ENCODE measurements around the gene CCDC167. TPM values are rescaled to one million over a fixed set of nuclear protein-coding genes. Genes with fewer than 3 reads are reported as not detected.
"Not testable (repeated sequence)": the region's sequence is repeated elsewhere in the genome, so short reads cannot be mapped to it uniquely, and the experiment has no call there.

Gene CCDC167
- total RNA-seq, 4 donors from 2014 or later, result 16.4 to 77.8 (median 41.6) TPM

DNA sequence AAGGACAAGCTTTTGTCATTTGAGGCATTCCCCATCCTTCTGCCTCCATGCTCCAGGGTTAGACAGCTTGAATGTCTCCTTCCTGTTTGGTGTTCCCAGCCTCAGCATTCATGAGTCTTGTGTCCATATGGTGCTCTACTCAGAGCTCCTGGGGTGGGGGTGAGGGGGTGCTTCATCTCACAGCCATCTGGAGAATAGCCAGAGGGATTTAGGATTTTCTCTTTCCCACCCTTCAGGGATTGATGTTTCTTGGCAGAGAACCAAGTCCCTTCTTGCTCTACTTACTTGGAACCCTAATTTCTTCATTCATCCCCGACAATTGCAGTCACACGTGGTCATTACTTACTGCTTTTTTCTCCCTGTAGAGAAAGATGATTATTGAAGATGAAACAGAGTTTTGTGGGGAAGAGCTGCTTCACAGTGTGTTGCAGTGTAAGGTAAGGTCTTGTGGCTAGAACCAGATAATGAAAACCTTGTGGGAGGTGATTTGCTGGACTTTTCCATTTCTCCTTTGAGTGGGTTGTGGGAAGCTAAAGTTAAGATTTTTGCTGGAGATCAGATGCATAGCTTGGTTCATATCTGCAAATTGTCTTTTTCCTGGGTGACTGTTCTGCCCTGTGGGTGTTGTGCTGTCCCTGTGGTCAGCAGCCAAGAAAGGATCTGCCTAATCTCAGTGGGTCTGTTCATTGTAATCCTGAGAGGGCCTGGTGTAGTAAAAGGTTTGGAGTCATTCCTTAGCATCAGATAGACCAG is 48.1 kb downstream of the CCDC167 start:
- peaks cover under 1 to 100% (median 5%) of the 10 kb centered on the region in 3 donors for H3K36me3 ChIP-seq

DNA sequence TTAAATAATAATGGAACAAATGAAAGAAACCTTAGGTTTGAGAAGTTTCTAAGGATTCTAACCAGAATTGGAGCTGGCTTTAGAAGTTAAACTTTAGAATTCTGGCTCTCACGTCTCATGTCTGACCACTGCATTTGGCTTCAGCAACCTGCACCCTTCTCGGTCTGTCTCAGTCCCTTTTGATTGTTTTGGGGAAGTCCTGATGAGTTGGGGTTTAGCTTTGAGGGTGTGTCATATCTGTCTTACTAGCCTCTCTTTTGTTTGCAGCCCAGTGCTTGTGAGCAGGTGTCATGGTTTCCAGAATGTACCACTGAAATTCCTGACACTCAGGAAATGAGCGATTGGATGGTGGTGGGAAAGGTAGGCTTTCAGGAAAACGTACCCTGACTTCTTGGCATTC is 49.7 kb downstream of the CCDC167 start:
- no peak overlapping the region for H3K4me3 ChIP-seq
- 82 to 90% methylated on average over 4 of the region's 4 CpGs for WGBS, 2 donors
- no peaks in the 10 kb centered on the region for H3K27me3 ChIP-seq
- no peaks in the 10 kb centered on the region for H3K9me3 ChIP-seq
- H3K4me1 ChIP-seq, result peaks cover 0 to 7% (median 0%) of the 10 kb centered on the region in 3 donors
- TF ChIP-seq POLR2A (IDR thresholded peaks at IDR 0.05) (no peak), CTCF (IDR thresholded peaks at IDR 0.05) (no peak)
- DNase-seq, result no peak
- H3K36me3 ChIP-seq, result peaks cover 13 to 100% (median 15%) of the 10 kb centered on the region in 3 donors
- no peak overlapping the region for H3K27ac ChIP-seq
- intact Hi-C loops (cut with DNase I), result no loop called here

More for the DNA sequence above, 48.1 kb downstream of the CCDC167 start:
- WGBS, 2 donors, result 36 to 54% methylated on average over 2 of the region's 2 CpGs
- no peaks in the 10 kb centered on the region for H3K27me3 ChIP-seq
- H3K4me1 ChIP-seq, result peaks cover 0 to 13% (median 10%) of the 10 kb centered on the region in 3 donors
- no peak overlapping the region for H3K4me3 ChIP-seq
- no peak overlapping the region for H3K27ac ChIP-seq
- no peaks in the 10 kb centered on the region for H3K9me3 ChIP-seq
- intact Hi-C loops (cut with DNase I), result no loop called here
- DNase-seq, result no peak
- TF ChIP-seq CTCF (IDR thresholded peaks at IDR 0.05), result no peak
- no peak for TF ChIP-seq POLR2A (IDR thresholded peaks at IDR 0.05)

GRCh38 chr6:37443216-37443542 is 56.5 kb downstream of the CCDC167 start:
- H3K27me3 ChIP-seq; H3K9me3 ChIP-seq; DNase-seq; intact Hi-C loops (cut with DNase I): not testable (repeated sequence)
- WGBS, 2 donors, result 69 to 81% methylated on average over 5 of the region's 5 CpGs
- Histone ChIP-seq H3K4me3 (peak overlapping the region in 3 of 4 donors; percentile 15 to 51 (median 23)), H3K36me3 (peaks cover 15 to 87% (median 24%) of the 10 kb centered on the region in 3 donors), H3K4me1 (peaks cover 7 to 27% (median 8%) of the 10 kb centered on the region in 3 donors), H3K27ac (peak overlapping the region in 3 of 4 donors; percentile 40 to 79 (median 56))

GRCh38 chr6:37442416-37443215 is 57.1 kb downstream of the CCDC167 start:
- no peak for DNase-seq
- peaks cover 19 to 87% (median 28%) of the 10 kb centered on the region in 3 donors for H3K36me3 ChIP-seq

DNA sequence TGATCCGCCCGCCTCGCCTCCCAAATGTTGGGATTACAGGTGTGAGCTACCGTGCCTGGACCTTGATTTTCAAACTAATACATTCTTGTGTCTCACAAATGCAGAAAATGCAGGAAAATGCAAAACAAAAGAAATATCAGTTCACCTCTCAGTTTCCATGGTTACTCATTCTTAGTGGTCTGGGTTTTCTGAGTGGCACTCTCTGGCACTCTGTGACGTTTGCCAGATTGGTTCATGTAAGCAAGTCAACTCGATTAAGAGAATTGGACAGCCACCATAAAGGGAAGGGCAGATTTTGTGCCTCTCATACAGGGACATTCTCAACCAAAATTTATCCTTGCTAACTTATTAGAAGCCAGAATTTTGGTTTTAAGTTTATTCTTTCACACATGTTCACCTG is 58.0 kb downstream of the CCDC167 start:
- peaks cover 7 to 27% (median 8%) of the 10 kb centered on the region in 3 donors for H3K4me1 ChIP-seq
- H3K27me3 ChIP-seq, result no peaks in the 10 kb centered on the region
- H3K4me3 ChIP-seq, result no peak overlapping the region
- 84 to 93% methylated on average over 6 of the region's 6 CpGs for WGBS, 2 donors
- no peak overlapping the region for H3K27ac ChIP-seq
- no peak for TF ChIP-seq POLR2A (IDR thresholded peaks at IDR 0.05)
- TF ChIP-seq CTCF (IDR thresholded peaks at IDR 0.05), result no peak
- H3K36me3 ChIP-seq, result peaks cover 20 to 87% (median 30%) of the 10 kb centered on the region in 3 donors
- H3K9me3 ChIP-seq, result no peaks in the 10 kb centered on the region
- intact Hi-C loops (cut with DNase I), result no loop called here
- DNase-seq, result no peak

More at GRCh38 chr6:37442416-37443215, 57.1 kb downstream of the CCDC167 start:
- intact Hi-C loops (cut with DNase I), result no loop called here
- Histone ChIP-seq H3K27me3 (no peaks in the 10 kb centered on the region), H3K27ac (peak overlapping the region; percentile 40 to 79 (median 62)), H3K4me1 (peaks cover 7 to 27% (median 8%) of the 10 kb centered on the region in 3 donors), H3K4me3 (peak overlapping the region in 3 of 4 donors; percentile 15 to 51 (median 23)), H3K9me3 (no peaks in the 10 kb centered on the region)
- TF ChIP-seq CTCF (IDR thresholded peaks at IDR 0.05) (no peak), POLR2A (IDR thresholded peaks at IDR 0.05) (no peak)
- 7 to 14% methylated on average over 4 of the region's 4 CpGs for WGBS, 2 donors

Measured in esophagus squamous epithelium (tissue), 5 donors.